Fibroblast of skin of right quadriceps (primary cell): ENCODE data around the gene CCNA2.

ENCODE experiments used
- DNase-seq: peaks from one replicate; pipeline ENCODE4 v3.0.0-alpha.2; 2013

CCNA2 gene

DNA sequence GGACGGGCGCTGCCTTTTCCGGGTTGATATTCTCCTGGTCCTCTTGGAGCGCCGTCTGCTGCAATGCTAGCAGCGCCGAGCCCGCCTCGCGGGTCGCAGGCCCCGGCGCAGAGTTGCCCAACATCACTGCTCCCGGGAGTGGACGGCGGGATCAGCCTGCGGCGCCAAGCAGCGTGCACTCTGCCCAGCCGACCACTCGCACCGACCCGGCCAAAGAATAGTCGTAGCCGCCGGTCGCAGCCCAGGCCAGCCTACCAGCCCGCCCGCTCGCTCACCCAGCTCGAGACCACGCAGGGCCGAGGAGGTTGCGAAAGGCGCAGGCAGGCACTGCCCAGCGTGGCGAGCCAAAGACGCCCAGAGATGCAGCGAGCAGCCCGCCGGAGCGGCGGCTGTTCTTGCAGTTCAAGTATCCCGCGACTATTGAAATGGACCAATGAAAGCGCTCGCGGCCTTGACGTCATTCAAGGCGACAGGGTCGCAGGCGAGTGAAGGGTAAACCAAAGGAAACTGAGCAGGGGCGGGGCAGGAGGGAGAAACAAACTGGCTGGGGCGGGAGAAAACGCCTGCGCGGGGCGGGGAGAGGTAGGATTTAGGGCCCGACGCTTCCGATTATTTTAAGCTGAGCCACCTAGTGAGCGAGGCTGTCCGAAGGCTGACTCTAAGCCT lies at the start of gene CCNA2:
Gene CCNA2 (minus strand): TSS at position 379 of the 666 bp plus-strand sequence. CDS start 255 bp downstream, at position 124.
- peak; percentile 97 for DNase-seq

DNA sequence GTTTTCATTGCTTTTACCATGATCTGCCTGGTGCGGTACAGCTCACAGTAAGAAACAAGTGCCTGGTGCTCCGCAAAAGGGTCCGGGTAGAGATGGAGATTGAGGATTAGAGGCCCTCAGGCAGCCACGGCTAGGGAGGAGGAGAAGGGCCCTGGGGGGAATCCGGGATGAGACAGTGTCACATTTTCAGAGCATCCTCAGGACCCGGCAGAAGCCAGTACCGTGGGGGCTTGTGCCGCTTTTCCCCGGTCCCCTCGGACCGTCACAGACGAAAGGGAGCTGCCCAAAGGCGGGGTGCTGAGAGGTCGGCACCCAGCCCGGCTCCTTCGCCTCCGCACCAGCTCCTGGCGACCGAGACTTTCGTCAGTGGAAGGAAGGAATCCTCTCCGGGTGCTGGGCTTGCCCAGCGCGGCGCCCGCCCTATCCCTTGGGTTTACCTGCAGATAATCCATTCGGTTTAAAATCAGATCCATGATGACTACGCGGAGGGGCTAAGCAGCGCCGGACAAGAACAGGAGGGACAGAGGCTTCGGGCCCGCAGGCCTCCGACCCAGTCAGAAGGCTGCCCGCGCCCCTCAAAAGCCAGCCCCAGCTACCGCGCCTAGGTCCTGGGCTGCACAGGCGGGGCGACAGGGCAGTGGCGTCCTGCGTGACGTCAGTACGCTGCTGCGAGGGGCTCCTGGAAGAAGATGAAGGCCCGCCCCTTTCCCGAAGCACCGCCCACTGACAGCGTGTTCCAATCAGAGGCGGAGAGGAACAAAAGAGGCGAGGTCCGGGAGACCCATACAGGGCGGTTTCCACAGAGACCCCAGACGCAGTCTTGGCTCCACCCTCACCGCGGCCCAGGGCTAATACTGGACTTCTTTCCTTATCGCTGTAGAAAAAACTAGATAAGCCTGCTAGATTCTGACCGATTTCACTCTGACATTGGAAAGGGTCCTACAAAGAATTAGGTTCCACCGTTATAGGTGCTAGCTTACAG lies 46.4 kb upstream of the CCNA2 start, which contains the start of gene BBS7:
Gene BBS7 (minus strand): TSS at position 634 of the 982 bp plus-strand sequence. CDS start 161 bp downstream, at position 473.
- peak; percentile 97 for DNase-seq

DNA sequence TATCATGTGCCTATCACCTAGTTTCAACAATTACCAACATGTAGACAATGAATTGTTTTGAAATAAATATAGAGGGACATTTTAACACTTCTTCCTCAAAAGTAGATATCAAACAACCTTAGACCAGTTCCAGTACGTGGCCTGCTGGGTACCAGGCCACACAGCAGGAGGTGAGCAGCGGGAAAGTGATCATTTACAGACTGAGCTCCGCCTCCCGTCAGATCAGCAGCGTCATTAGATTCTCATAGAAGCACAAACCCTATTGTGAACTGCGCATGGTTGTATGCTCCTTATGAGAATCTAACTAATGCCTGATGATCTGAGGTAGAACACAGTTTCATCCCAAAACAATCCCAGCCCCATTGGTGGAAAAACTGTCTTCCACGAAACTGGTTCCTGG lies 40.1 kb upstream of the CCNA2 start:
- DNase-seq, result no peak

DNA sequence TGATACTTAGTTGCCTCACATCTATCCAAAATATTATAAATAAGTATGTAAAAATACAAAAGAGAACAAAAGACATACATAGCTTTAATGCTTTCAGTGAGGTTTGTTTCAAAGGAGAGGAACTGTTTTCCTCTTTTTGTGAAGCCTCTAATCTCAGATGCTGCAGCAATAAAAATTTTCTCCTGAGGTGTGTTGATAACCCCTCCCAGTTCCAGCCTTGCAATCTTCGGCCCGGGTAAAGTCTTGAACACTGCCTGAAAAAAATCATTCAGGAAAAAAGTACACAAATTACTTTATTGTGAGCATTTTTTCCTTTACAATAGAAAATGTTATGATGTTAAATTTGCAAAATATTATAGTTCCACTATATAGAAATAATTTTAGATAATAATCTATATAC lies 37.7 kb upstream of the CCNA2 start:
- DNase-seq, result no peak

DNA sequence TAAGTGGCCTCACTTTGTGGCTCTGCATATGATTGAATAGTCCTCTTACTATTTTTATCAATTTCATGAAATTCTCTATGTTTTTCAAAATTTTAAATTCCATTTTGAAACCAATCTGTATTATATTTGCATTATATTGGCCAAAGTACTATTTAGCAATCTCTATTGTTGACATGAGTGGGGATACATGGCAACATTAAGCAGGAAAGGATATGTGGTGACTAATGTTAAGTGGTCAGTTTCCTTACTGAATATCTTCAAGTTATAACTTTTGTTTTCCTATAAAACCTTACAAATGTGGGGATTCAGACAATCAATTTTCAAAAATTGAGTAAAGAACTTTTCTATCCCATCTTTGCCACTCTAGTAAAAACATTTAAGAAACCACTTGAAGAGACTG lies 36.4 kb upstream of the CCNA2 start:
- DNase-seq, result no peak

DNA sequence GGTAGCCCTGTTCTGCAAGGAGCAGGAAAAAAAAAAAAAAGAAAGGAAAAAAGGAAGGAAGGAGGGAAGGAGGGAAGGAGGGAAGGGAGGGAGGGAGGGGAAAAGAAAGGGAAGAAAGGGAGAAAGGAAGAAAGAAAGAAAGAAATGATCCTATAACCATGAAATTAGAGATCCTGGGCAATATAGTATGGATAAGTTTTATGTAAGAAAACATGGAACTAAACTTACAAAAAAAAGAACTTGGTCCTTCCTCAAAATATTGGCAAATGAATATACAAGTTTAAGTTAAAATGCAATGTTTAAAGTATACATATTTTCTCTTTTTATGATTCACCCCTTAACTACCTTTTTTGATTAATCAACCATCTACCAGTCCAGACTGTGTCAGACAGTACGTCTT lies 27.7 kb upstream of the CCNA2 start:
- DNase-seq, result no peak

DNA sequence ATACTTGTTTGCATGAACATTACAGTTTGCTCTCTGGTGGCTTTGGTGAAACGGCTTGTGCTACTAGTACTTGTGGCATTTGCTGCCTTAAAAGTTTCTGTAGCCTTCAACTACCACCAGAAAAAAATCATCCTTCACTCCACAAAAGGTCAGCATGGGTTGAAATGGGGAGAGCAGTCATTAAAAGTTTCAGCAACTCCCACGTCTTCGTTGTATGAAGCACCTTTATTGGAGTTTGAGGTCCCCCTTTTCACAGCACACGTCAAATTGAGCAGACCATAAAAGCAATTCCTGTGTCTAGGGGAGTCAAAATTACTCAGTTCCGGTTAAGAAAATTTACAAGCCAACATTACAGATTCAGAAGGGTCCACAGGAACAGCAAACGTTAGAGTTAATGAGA lies 23.0 kb upstream of the CCNA2 start:
- no peak for DNase-seq

DNA sequence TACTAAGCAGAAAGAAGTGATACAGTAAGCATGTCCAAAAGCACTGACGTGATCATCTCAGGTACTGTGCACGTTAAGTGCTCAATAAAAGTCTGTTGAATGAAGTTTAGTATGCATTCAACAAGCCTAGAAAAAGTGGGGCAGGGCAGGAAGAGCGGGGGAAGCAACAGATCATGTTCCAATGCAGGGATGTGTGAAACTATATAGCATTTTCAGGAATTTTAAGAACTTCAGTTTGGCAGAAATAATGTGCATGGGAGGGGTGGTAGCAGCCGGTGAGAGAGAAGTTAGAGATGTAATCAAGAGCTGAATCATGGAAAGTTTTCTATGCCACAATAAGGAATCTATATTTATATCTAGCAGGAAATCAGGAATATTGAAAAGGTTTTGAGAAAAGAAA lies 19.2 kb upstream of the CCNA2 start:
- peak; percentile 29 for DNase-seq

DNA sequence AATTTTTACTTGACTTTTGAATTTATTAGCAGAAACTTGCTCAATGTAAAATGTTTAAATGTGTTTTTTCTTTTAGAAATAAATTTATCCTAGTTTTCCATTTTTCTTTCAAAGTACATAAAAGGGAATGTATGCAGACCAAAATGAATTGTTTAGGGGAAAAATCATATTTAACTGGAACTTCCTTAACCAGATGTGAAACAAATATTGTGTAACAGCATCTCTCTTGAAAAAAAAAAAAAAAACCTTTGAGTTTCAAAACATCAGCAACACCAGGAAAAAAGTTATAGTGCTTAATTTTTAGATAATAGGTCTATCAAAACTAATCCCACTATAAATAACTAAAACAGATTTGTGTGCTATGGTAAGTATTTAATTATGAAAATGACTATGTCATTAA lies 14.5 kb upstream of the CCNA2 start:
- DNase-seq, result no peak

DNA sequence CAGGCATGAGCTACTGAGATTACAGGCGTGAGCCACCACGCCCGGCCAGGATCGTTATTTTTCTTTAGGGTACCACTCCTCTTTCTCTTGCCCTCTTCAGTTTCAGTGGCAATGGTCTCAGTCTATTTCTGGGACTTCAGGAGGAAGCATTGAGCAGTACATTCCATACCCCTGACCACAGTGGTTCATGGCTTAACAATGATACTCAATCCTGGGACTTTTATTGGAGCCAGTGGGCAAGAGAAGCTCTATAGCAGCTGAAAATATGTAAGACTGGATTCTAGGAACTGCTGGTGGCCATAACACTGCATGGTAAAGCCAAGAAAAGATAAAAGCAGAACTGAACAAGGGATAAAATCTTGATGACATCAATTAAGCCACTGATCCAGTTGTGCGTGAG lies 5.8 kb upstream of the CCNA2 start:
- peak; percentile 13 for DNase-seq

DNA sequence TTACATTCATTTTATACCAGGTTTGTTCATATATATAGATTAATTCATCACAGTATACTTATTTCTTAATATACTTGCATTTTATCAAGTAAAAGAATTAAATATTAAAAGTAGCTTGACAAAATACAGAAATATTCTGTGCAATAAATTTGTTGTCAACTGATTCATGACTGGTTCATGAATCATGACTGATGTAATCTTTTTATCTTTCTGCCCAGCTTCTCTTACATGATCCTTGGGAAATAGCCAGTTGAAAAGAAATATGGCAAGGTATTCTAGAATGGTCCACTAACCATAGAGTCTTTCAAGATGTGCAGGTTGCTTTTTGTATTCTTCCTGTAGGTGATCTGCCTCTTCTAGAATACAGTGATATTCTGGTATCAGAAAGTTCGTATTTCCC lies 4.2 kb upstream of the CCNA2 start:
- peak; percentile 52 for DNase-seq

DNA sequence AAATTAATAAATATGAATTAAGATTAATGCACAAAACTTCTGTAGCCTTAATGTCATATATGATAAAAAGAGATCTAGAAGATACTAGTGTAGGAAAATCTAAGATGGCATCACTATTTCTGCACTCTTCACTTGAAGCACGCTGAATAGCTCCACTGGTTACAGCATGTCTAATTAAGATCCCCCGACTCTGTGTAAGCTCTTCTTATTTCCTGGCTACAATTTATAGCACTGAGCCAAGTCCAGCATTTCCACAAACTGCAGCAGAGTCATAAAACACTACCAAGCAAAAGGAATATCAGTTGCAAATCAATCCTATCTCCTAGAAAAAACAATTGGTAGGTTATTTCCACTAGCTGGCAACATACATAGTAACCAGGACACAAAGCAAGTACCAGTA lies 1.3 kb upstream of the CCNA2 start:
- no peak for DNase-seq

DNA sequence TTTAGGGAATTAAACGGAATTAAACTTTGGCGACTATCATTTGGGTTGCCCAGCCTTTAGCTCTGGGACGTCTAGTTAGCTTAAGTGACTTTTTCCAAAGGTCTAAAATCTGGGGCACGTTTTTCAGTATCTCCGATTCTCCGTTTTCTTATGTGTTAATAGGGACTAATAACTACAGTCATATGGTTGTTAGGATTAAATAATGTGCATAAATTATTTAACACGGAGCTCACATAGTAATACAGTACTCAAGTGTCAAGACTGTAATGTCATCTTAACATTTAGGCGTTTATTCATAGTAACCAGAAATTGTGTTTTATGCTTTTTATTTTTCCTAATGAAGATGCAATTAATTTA lies 466 bp upstream of the CCNA2 start:
- DNase-seq, result no peak

DNA sequence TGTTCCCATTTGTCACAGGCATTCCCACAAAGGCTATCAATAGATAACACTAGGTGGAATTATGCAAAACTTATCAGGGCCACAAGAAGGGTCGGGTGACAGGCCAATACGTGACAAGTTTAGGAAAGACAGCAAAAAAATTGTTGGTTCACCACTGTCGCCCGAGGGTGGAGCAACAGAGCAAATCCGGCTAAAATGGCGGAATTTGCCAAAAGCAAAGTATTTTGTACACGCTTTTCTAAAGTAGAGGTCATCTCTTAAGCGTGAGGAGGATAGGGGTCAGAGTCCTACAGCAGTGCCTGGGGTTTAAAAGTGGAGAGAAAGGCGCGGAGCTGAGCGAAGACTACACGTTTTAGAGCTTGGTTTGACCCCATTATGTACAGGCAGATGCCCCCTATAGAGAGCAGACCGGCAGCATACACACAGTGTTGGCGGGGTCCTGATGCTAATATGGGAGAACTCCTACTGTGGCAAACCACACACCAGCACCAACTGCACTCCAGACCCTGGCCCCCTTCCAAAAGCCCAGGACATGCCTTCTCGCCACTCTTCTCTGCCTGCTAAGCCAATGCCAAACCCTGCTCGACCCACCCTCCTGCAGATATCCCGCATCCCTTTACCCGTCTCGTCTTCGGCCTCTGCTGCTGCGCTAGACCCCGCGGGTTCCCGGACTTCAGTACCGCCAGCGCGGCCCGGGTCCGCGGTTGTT lies 733 bp downstream of the CCNA2 start:
- peak; percentile 42 for DNase-seq

DNA sequence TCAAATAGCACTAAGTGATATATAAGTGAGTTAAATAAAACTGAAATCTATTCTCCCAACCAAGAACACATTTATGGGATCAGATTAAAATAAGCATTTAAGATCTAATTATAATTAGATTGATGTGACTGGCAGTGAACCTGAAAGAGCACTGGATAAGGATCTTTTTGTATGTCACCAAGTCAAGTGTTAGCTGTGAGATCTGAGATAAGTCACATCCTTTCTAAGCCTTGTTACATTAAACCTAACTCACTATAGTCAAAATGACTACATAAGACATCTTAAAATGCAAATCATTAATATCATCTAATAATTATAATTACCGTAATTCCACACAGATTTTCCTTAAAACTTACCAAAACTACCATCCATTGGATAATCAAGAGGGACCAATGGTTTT lies 1.6 kb downstream of the CCNA2 start:
- DNase-seq, result no peak

DNA sequence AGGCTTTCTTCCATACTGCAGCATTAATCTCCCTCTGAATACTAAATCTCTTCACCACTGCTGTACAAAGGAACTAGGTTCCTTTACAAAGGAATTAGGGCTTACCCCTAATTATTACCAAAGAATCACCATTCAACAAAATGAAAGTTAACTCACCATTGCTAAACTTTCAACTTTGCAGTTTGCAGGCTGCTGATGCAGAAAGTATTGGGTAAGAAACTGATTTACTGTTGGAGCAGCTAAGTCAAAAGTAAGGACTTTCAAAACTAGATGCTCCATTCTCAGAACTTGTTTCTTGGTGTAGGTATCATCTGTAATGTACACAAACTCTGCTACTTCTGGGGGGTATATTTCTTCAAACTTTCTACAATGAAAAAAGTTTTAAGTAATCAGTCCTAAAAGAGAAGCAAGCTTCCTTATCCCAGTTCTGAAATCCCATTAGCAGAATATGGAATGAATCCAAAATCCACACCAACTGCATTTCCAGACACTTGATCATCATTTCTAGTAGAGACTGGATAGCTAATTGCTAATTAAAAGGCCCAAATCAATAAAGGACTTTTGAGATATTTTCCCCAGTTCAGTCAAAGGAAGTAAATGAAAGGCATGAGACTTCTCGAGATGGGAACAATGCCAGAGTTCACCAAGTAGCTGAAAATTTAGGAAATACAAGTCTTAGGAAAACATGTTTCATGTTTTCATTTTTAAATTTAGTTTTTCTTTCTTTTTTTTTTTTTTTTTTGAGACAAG lies 4.3 kb downstream of the CCNA2 start:
- peak; percentile 42 for DNase-seq

DNA sequence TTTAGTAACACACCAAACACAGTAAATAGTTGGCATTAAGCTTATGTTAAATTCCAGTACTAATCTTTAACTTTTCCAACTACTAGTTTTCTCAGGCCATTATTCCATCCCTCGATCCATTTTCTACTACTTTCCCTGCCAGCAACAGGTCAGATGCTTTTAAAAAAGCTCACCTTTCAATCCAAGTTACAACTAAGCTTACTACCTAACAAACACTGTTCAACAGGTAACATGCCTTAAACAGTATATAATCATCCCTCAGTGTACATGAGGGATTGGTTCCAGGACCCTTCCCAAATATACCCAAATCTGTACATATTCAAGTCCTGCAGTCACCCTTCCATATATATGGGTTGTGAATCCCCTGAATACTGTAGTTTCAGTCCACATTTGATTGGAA lies 5.5 kb downstream of the CCNA2 start:
- DNase-seq, result no peak

DNA sequence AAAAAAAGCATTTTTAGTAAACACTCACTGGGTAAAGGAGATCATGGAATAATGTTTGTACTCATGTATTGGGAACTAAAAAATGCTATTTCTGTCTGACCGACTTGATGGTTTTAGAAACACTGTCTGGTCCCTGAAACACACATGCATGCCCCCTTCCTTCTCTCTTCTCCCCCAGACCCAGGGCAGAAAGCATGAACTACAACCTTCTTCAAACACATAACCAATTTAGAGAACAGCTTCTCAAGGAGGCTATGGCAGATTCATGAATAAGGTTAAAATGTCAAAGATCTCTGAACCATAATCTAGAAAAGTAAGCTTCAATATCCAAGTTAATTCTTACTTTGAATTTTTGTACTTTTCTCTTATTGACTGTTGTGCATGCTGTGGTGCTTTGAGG lies 6.0 kb downstream of the CCNA2 start:
- no peak for DNase-seq

DNA sequence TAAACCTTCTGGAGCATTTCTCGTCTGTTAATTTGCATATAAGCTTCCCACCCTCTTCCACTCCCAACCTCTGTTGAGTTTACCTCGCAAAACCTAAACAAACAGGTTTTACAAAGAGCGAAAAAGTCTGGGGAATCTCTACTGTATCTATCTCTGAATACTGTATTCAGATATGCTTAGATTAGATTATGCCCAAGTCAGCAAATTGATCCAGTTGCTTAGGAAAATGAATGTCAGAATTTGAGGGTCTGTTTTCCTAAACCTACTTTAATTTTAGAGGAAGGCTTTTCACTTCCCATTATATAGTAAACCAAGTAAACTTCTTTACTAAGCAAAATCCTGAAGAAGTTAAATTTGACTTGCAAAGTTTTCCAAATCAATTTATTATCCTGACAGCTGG lies 6.7 kb downstream of the CCNA2 start:
- no peak for DNase-seq

DNA sequence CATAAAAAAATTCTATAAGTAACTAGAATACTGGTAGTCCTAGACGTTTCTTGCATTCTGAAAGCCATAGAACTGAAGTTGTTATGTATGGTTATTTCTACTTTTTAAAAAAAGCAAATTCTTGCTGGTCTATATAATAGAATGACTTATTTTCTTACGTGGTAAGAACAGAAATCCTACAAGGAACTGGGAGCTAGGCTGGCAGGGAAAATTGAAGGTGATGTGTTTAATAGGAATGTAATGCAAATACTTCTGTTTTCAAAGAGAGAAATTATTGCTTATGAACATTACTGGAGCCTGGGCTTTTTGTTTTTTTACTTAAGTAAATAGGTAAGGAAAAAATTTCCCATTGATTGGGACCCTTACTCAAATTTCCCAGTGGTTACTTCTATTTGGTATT lies 8.9 kb downstream of the CCNA2 start:
- DNase-seq, result no peak

DNA sequence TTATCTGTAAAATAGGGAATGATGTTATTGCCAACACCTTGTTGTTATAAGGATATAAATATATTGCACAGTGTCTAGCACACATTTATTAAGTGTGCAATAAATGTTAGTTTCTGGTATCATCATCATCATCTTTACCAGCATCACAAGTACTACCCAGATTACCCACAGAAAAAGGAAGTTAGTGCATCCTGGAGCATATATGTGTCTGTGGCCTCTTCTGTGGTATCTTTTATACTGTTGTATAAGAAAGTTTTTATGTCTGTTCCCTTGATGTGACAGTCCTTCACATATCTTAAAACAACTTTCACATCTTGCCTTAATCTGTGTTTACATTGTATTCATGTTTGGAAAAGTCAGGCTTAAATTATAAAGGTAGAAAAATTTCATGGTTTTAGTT lies 12.6 kb downstream of the CCNA2 start:
- DNase-seq, result no peak

DNA sequence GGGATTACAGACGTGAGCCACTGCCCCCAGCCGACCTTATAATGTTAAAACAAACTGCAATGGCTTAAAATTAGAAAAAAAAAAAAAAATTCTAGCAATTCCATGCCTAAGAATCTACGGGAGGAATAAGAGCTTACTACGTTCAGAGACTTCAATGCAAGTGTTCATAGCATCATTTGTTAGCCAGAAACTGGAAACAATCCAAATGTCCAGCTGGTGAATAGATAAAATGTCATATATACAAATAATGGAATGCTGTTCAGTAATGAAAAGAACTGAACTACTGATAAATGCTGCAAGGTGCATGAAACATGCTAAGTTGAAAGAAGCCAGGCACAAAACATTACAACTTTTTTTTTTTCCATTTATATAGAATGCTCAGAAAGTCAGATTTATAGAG lies 17.3 kb downstream of the CCNA2 start:
- no peak for DNase-seq

DNA sequence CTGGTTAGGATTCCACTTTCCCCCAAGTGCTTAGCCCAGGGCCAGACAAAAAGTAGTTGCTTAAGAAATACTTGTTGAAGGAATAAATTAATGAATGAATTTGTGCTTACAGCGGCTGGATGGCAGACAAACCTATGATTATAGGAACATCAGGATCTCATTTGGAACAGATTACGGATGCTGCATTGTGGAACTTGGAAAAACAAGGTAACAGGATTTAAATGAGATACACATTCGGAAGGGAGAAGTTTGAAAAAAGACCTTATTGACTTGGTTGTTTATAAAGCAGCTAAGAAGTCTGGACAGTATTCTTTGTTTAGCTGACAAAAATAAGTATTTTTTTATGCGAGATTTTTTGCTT lies 22.0 kb downstream of the CCNA2 start:
- DNase-seq, result no peak
